ENCODE results near the gene OR51L1.
"Not testable (repeated sequence)": the region's sequence is repeated elsewhere in the genome, so short reads cannot be mapped to it uniquely, and the experiment has no call there.

GRCh38 chr11:4955613-4956012 is 39.0 kb upstream of the OR51L1 start, which contains the start of gene OR51A2:
- not testable (repeated sequence) for TF ChIP-seq GABPA (IDR thresholded peaks at IDR 0.05; ENCODE audit: low read depth); CTCF (IDR thresholded peaks at IDR 0.05; ENCODE audit: insufficient read depth, low read length); SPI1 (IDR thresholded peaks at IDR 0.05; ENCODE audit: borderline replicate concordance, low read depth); POLR2AphosphoS5 (IDR thresholded peaks at IDR 0.05; ENCODE audit: low read depth)
- TF ChIP-seq, protein P1, sequence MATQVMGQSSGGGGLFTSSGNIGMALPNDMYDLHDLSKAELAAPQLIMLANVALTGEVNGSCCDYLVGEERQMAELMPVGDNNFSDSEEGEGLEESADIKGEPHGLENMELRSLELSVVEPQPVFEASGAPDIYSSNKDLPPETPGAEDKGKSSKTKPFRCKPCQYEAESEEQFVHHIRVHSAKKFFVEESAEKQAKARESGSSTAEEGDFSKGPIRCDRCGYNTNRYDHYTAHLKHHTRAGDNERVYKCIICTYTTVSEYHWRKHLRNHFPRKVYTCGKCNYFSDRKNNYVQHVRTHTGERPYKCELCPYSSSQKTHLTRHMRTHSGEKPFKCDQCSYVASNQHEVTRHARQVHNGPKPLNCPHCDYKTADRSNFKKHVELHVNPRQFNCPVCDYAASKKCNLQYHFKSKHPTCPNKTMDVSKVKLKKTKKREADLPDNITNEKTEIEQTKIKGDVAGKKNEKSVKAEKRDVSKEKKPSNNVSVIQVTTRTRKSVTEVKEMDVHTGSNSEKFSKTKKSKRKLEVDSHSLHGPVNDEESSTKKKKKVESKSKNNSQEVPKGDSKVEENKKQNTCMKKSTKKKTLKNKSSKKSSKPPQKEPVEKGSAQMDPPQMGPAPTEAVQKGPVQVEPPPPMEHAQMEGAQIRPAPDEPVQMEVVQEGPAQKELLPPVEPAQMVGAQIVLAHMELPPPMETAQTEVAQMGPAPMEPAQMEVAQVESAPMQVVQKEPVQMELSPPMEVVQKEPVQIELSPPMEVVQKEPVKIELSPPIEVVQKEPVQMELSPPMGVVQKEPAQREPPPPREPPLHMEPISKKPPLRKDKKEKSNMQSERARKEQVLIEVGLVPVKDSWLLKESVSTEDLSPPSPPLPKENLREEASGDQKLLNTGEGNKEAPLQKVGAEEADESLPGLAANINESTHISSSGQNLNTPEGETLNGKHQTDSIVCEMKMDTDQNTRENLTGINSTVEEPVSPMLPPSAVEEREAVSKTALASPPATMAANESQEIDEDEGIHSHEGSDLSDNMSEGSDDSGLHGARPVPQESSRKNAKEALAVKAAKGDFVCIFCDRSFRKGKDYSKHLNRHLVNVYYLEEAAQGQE (IDR thresholded peaks at IDR 0.05; ENCODE audit: insufficient replicate concordance, low read depth) = not testable (repeated sequence)
